ENCODE results near the gene ZSCAN23.

GRCh38 chr6:28407401-28407800 is 35.9 kb downstream of the ZSCAN23 start:
- TF ChIP-seq CTCF (IDR thresholded peaks at IDR 0.05; ENCODE audit: insufficient read depth, low read length) (no peak), POLR2AphosphoS5 (IDR thresholded peaks at IDR 0.05; ENCODE audit: low read depth) (no peak), SPI1 (IDR thresholded peaks at IDR 0.05; ENCODE audit: borderline replicate concordance, low read depth) (no peak), REST (IDR thresholded peaks at IDR 0.05; ENCODE audit: insufficient replicate concordance, low read depth) (no peak)

Data from HL-60 (cell line).